Prostate gland (tissue), 2 donors: ENCODE measurements around the gene HOXD4.

ENCODE experiments used
- CTCF ChIP-seq, 4 experiments: fragments of 200-600 bp in 2 of 4; fragments of 450-650 bp in 2 of 4; sonication (generic) in 2 of 4; IDR thresholded peaks; 1 replicate in 3 of 4; 2 replicates in 1 of 4; pipeline ENCODE4 v1.5.1; 2016 to 2019; ENCODE audit warnings: antibody characterized with exemption in 4 of 4, mild to moderate bottlenecking in 2 of 4, moderate library complexity in 2 of 4
- POLR2A ChIP-seq: fragments of 450-650 bp; IDR thresholded peaks from one replicate; pipeline ENCODE4 v1.6.1; 2016; ENCODE audit warnings: antibody characterized with exemption, mild to moderate bottlenecking
- POLR2AphosphoS5 ChIP-seq: sonication (generic); formaldehyde crosslinking; IDR thresholded peaks from one replicate; pipeline ENCODE4 v1.6.1; 2017; ENCODE audit warnings: antibody characterized with exemption

- TF ChIP-seq CTCF (IDR thresholded peaks at IDR 0.05) (no peak), POLR2A (no peak), POLR2AphosphoS5 (no peak)
Measured at GRCh38 chr2:176122683-176123410, 28.5 kb upstream of the HOXD4 start, which contains the start of gene HOXD9.
